ENCODE data around the gene GPR171. TPM values are rescaled to one million over a fixed set of nuclear protein-coding genes. Genes with fewer than 3 reads are reported as not detected.

Gene GPR171
- total RNA-seq, 4 donors from 2014 or later: 4.9 to 11.0 (median 7.3) TPM

GRCh38 chr3:151210676-151211381 lies 7.8 kb upstream of the GPR171 start:
- Histone ChIP-seq H3K9me3 (no peaks in the 10 kb centered on the region), H3K27me3 (no peaks in the 10 kb centered on the region), H3K4me3 (peak overlapping the region in 2 of 4 donors; percentile 12 to 42), H3K4me1 (peaks cover 0 to 4% (median 0%) of the 10 kb centered on the region in 4 donors), H3K36me3 (no peaks in the 10 kb centered on the region), H3K27ac (peak overlapping the region in 3 of 4 donors; percentile 27 to 74 (median 54))
- TF ChIP-seq POLR2A (IDR thresholded peaks at IDR 0.05): no peak
- TF ChIP-seq CTCF (IDR thresholded peaks at IDR 0.05): peak in 2 of 6 experiments; percentile 20 to 32
- peak in 2 of 3 donors; percentile 63 to 66 for DNase-seq

- DNase-seq: no peak
- Histone ChIP-seq H3K27ac (peak overlapping the region in 2 of 4 donors; percentile 9 to 12), H3K4me1 (peaks cover 0 to 4% (median 0%) of the 10 kb centered on the region in 4 donors)
Measured at GRCh38 chr3:151209654-151210053, 6.6 kb upstream of the GPR171 start.

GRCh38 chr3:151206201-151206600 lies 3.2 kb upstream of the GPR171 start:
- TF ChIP-seq CTCF (IDR thresholded peaks at IDR 0.05) (no peak), POLR2A (IDR thresholded peaks at IDR 0.05) (no peak)
- Histone ChIP-seq H3K9me3 (no peaks in the 10 kb centered on the region), H3K4me1 (peaks cover 0 to 4% (median 0%) of the 10 kb centered on the region in 4 donors), H3K27ac (peak overlapping the region in 1 of 4 donors; percentile 13), H3K36me3 (no peaks in the 10 kb centered on the region), H3K27me3 (no peaks in the 10 kb centered on the region), H3K4me3 (no peak overlapping the region)
- DNase-seq: no peak

More at GRCh38 chr3:151209654-151210053, 6.6 kb upstream of the GPR171 start:
- TF ChIP-seq POLR2A (IDR thresholded peaks at IDR 0.05) (no peak), CTCF (IDR thresholded peaks at IDR 0.05) (no peak)
- H3K9me3 ChIP-seq: no peaks in the 10 kb centered on the region
- H3K4me3 ChIP-seq: no peak overlapping the region
- no peaks in the 10 kb centered on the region for H3K36me3 ChIP-seq
- no peaks in the 10 kb centered on the region for H3K27me3 ChIP-seq

- Histone ChIP-seq H3K27ac (peak overlapping the region in 2 of 4 donors; percentile 13 to 14), H3K27me3 (no peaks in the 10 kb centered on the region), H3K4me1 (peaks cover 0 to 4% (median 0%) of the 10 kb centered on the region in 4 donors), H3K9me3 (no peaks in the 10 kb centered on the region), H3K4me3 (no peak overlapping the region), H3K36me3 (no peaks in the 10 kb centered on the region)
- TF ChIP-seq CTCF (IDR thresholded peaks at IDR 0.05): no peak
- no peak for TF ChIP-seq POLR2A (IDR thresholded peaks at IDR 0.05)
- DNase-seq: no peak
Measured at GRCh38 chr3:151205482-151205881, 2.5 kb upstream of the GPR171 start.

- Histone ChIP-seq H3K4me1 (peaks cover 0 to under 1% (median 0%) of the 10 kb centered on the region in 4 donors), H3K27ac (peak overlapping the region in 3 of 4 donors; percentile 48 to 68 (median 66)), H3K36me3 (no peaks in the 10 kb centered on the region), H3K4me3 (no peak overlapping the region), H3K9me3 (no peaks in the 10 kb centered on the region), H3K27me3 (no peaks in the 10 kb centered on the region)
- DNase-seq: no peak
- TF ChIP-seq CTCF (IDR thresholded peaks at IDR 0.05) (no peak), POLR2A (IDR thresholded peaks at IDR 0.05) (peak in 1 of 2 donors; percentile 22)
Measured at GRCh38 chr3:151204530-151205402, 1.8 kb upstream of the GPR171 start.

All from Peyer's patch (tissue), 4 donors.